GM12878 (cell line): ENCODE data around the gene RFX5.

Experiments
- CEBPB ChIP-seq, 2 experiments: fragments of 150-350 bp in 1 of 2; IDR thresholded peaks; 2 replicates each; pipeline ENCODE4 v1.6.1; 2012 to 2014; ENCODE audit warnings: low read depth in 2 of 2, low read length in 2 of 2, borderline replicate concordance in 1 of 2, inconsistent platforms in 1 of 2
- CREB1 ChIP-seq: IDR thresholded peaks from 2 replicates; pipeline ENCODE4 v1.6.1; 2012; ENCODE audit warnings: low read depth, mild to moderate bottlenecking, inconsistent platforms
- CTCF ChIP-seq, 3 experiments: IDR thresholded peaks in 2 of 3; conservative IDR thresholded peaks in 1 of 3; 2 replicates each; pipeline ENCODE4 v1.5.1; 2011; ENCODE audit warnings: low read depth in 3 of 3, low read length in 3 of 3, mild to moderate bottlenecking in 3 of 3, control low read depth in 2 of 3, moderate library complexity in 2 of 3, inconsistent platforms in 1 of 3, mixed read lengths in 1 of 3; ENCODE audit not compliant: control insufficient read depth in 2 of 3, insufficient read depth in 1 of 3; ENCODE audit errors: extremely low read depth in 1 of 3
- E4F1 ChIP-seq: fragments of 450-650 bp; IDR thresholded peaks from 2 replicates; pipeline ENCODE4 v1.6.1; 2018; ENCODE audit warnings: borderline replicate concordance, mild to moderate bottlenecking; ENCODE audit not compliant: partially characterized antibody
- EZH2 ChIP-seq: IDR thresholded peaks from 2 replicates; pipeline ENCODE4 v1.6.1; 2012; ENCODE audit warnings: low read depth, mild to moderate bottlenecking, control low read depth, inconsistent platforms, low read length, borderline replicate concordance; ENCODE audit not compliant: control insufficient read depth
- GATAD2B ChIP-seq: fragments of 450-650 bp; conservative IDR thresholded peaks from 2 replicates; pipeline ENCODE4 v1.6.1; 2017; ENCODE audit warnings: low read depth, mild to moderate bottlenecking, moderate library complexity
- MYC ChIP-seq: IDR thresholded peaks from 2 replicates; pipeline ENCODE4 v1.6.1; 2011; ENCODE audit warnings: mild to moderate bottlenecking, low read length, moderate library complexity, inconsistent platforms; ENCODE audit not compliant: insufficient read depth, insufficient replicate concordance, insufficient read length, severe bottlenecking
- POLR2A ChIP-seq: IDR thresholded peaks from 2 replicates; pipeline ENCODE4 v1.6.1; 2011; ENCODE audit warnings: low read depth, mild to moderate bottlenecking, low read length
- USF2 ChIP-seq: IDR thresholded peaks from 2 replicates; pipeline ENCODE4 v1.6.1; 2011; ENCODE audit warnings: low read depth, low read length, improper control_type of control experiment, borderline replicate concordance
- ZNF24 ChIP-seq: fragments of 450-650 bp; IDR thresholded peaks from 2 replicates; pipeline ENCODE4 v1.6.1; 2017; ENCODE audit warnings: antibody characterized with exemption, mild to moderate bottlenecking
- ZNF274 ChIP-seq: IDR thresholded peaks from one replicate; pipeline ENCODE4 v1.8.0; 2011; ENCODE audit not compliant: insufficient read length, insufficient read depth
- TF ChIP-seq, protein P1 (sequence below): IDR thresholded peaks from 2 replicates; pipeline ENCODE4 v1.6.1; 2011; ENCODE audit warnings: low read depth, mild to moderate bottlenecking, low read length, moderate library complexity, borderline replicate concordance; ENCODE audit errors: extremely low read depth
- TF ChIP-seq, protein P2 (sequence below): IDR thresholded peaks from 2 replicates; pipeline ENCODE4 v1.6.1; 2012; ENCODE audit warnings: low read depth, low read length, improper control_type of control experiment

- TF ChIP-seq CTCF (IDR thresholded peaks at IDR 0.05 in 2 of 3, conservative IDR thresholded peaks at IDR 0.05 in 1 of 3; ENCODE audit: control insufficient read depth in 2 of 3, extremely low read depth in 1 of 3, insufficient read depth in 1 of 3, low read depth in 3 of 3, low read length in 3 of 3) (no peak), ZNF24 (no peak), POLR2A (no peak), ZNF274 (no peak), EZH2 (no peak), E4F1 (no peak), MYC (no peak), GATAD2B (no peak), CEBPB (IDR thresholded peaks at IDR 0.05; ENCODE audit: borderline replicate concordance in 1 of 2, low read depth in 2 of 2, low read length in 2 of 2) (no peak), USF2 (no peak), CREB1 (no peak)
- TF ChIP-seq, protein P1, sequence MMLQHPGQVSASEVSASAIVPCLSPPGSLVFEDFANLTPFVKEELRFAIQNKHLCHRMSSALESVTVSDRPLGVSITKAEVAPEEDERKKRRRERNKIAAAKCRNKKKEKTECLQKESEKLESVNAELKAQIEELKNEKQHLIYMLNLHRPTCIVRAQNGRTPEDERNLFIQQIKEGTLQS, result no peak
- TF ChIP-seq, protein P2, sequence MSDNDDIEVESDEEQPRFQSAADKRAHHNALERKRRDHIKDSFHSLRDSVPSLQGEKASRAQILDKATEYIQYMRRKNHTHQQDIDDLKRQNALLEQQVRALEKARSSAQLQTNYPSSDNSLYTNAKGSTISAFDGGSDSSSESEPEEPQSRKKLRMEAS, result no peak
Observed at GRCh38 chr1:151313501-151313900, 33.6 kb downstream of the RFX5 start.
